Fibroblast of pulmonary artery (primary cell): ENCODE results near the gene CDH11.

Experiments
- DNase-seq: peaks from one replicate; pipeline ENCODE4 v3.0.0-alpha.2; 2010; ENCODE audit warnings: low read depth
- H3K4me3 ChIP-seq: replicated peaks from 2 replicates; pipeline ENCODE4 v1.5.1; 2011; ENCODE audit warnings: low read depth, mild to moderate bottlenecking, control low read depth, low read length, moderate library complexity
- TF ChIP-seq, protein P1 (sequence below): IDR thresholded peaks from 2 replicates; pipeline ENCODE4 v1.5.1; 2011; ENCODE audit warnings: mild to moderate bottlenecking, control low read depth, low read length, inconsistent platforms; ENCODE audit errors: missing control alignments

The CDH11 gene, protein sequence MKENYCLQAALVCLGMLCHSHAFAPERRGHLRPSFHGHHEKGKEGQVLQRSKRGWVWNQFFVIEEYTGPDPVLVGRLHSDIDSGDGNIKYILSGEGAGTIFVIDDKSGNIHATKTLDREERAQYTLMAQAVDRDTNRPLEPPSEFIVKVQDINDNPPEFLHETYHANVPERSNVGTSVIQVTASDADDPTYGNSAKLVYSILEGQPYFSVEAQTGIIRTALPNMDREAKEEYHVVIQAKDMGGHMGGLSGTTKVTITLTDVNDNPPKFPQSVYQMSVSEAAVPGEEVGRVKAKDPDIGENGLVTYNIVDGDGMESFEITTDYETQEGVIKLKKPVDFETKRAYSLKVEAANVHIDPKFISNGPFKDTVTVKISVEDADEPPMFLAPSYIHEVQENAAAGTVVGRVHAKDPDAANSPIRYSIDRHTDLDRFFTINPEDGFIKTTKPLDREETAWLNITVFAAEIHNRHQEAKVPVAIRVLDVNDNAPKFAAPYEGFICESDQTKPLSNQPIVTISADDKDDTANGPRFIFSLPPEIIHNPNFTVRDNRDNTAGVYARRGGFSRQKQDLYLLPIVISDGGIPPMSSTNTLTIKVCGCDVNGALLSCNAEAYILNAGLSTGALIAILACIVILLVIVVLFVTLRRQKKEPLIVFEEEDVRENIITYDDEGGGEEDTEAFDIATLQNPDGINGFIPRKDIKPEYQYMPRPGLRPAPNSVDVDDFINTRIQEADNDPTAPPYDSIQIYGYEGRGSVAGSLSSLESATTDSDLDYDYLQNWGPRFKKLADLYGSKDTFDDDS

DNA sequence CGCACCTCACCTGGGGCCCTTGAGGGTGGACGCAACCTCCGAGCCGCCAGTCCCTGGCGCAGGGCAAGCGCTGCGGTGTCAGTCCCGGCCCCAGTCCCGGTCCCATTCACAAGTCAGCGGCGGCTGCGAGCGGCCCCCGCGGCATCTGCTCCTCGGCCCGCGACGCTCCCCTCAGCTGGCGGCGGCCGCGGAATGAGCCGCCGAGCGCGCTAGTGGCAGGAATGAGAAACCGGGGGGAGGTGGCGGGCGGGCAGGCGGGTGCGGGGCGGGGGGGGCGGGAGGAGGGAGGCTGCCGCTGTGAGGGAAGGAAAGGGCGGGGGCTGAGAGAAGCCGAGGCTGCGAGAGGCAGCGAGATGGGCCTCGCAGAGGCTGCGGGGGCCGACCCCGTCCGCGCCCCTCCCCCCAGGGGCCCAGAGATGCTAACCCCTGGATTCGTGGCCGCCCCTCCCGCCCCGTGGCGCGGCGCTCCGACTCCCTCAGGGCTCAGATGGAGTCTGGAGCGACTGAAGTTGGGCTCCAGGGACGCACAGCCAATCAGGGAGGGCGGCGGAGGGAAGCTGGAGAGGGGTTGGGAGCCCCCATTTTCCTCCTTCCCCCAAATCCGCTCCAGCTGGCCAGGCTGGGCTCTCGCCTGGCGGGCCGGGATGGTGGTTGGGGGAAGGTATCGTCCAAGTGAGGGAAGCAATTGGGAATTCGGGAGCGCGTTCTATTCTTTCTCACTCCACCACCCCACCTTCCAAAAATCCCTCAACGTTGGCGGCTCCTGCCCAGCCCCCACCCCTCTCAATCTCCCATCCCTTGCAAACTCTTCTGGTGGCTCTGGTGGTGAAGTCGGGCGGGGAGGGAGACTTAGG lies at the start of gene CDH11:
CDH11 (minus strand) TSS at position 194 of the 854 bp plus-strand sequence. CDS start 117,194 bp downstream, outside the sequence.
- TF ChIP-seq, protein P1, sequence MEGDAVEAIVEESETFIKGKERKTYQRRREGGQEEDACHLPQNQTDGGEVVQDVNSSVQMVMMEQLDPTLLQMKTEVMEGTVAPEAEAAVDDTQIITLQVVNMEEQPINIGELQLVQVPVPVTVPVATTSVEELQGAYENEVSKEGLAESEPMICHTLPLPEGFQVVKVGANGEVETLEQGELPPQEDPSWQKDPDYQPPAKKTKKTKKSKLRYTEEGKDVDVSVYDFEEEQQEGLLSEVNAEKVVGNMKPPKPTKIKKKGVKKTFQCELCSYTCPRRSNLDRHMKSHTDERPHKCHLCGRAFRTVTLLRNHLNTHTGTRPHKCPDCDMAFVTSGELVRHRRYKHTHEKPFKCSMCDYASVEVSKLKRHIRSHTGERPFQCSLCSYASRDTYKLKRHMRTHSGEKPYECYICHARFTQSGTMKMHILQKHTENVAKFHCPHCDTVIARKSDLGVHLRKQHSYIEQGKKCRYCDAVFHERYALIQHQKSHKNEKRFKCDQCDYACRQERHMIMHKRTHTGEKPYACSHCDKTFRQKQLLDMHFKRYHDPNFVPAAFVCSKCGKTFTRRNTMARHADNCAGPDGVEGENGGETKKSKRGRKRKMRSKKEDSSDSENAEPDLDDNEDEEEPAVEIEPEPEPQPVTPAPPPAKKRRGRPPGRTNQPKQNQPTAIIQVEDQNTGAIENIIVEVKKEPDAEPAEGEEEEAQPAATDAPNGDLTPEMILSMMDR, result peak; percentile 5
- H3K4me3 ChIP-seq, result peak within 1 kb of the TSS; percentile 94
- DNase-seq, result peak; percentile 89

DNA sequence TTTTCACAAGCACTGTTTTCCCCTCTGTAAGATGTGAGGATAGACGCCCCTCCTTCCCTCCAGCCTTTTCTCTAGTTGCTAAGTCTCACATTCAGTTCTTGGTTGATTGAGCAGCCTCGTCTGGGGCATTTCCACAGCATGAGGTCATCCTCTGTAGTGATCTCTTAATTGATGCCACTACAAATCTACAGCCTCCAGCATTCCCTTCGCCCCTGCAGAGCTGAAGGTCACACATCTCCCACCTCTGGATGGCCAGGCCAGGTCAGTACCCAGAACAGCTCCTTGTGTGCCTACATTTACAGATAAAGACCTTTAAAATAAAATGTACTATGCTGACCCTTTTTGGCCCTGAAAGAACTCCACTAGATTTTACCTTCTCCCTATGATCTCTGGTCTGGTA lies 32.5 kb upstream of the CDH11 start:
- DNase-seq, result no peak
- TF ChIP-seq, protein P1, result no peak
- H3K4me3 ChIP-seq, result no peak overlapping the region

DNA sequence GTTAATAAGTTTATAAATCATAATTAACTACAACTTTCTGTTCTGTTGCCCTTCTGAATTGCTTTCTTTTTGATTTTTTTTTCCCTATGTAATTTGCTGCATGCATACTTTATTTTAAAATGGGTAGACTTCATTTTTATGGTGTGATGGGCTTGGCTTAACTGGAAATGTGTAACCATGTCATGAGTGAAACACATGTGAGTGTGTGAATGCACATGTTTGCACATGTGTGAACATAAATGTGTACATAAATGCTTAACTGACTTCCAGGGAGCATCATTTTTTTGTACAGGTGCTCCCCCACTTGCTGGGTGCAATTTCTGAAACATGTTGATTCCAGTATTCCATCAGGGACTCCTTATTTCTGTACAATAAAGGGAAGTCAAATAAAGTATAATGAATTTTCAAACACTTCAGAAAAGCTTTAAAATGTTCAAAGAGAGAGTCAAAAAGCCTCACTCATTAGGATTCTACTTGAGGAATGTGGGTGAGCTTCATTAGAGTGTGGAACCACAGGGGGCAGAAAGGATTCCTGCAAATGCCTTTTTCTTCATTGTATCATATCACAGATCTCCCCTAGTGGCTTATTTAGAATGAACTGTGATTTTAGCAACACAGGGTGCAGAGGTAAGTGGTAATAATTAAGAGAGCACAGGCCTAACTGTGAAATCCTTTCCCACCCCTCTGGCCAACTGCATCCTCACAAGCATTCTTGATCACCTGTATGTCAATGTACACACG lies 31.7 kb upstream of the CDH11 start:
- TF ChIP-seq, protein P1, result no peak
- no peak for DNase-seq
- no peak overlapping the region for H3K4me3 ChIP-seq

DNA sequence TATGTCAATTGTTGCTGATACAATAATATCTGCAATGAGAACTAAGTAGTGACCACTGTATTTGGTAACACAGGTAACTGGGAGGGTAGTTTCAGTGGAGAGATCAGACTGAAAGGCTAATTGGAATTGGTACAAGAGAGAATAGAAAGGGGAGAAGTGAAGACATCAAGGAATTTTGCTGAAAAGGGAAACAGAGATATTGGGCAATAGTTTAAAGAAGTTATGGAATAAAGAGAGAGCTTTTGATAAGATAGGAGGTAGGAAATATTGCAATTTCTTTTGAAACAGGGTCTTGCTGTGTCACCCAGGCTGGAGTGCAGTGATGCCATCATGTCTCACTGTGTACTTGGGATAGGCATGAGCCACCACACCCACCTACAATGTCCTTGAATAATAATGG lies 26.9 kb upstream of the CDH11 start:
- DNase-seq, result no peak
- TF ChIP-seq, protein P1, result no peak
- H3K4me3 ChIP-seq, result no peak overlapping the region

DNA sequence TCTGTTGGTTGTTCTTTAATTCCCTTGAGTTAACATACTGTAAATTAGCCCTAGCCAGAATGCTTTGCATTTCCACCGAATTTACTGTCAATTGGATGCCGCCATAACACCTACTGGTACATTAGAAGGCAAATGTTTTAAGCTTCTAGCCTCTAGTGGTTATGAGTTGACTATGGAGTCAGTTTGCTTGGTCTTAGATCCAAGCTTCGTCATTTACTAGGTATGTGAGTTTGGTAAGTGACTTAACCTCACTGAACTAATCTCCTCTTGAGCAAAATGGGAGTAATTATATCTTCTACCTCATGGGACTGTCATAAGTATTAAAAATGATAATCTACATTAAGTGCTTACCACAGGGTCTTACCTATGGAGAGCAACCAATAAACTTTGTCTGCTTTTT lies 20.4 kb upstream of the CDH11 start:
- no peak for DNase-seq
- TF ChIP-seq, protein P1, result no peak
- H3K4me3 ChIP-seq, result no peak overlapping the region

DNA sequence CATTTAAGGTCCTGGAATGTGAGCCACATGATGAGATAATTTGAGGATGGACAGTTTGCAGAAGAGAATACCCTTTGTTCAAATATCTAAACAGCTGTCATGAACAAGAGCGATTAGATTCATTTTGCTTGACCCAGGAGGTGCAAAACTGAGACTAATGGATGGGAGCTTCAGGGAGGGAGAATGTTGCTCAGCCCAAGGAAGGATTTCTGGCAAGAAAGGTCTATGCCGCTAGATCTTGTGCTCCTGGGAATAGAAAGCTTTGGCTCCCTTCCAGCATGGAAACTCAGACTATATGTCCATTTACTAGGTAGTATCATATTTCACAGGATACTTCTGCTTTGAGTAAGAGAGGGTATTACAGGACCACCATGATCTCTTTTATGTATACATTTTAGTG lies 14.8 kb upstream of the CDH11 start:
- TF ChIP-seq, protein P1, result no peak
- no peak overlapping the region for H3K4me3 ChIP-seq
- DNase-seq, result no peak
